Fibroblast of lung (primary cell): Measurements from ENCODE around the gene KCNQ1OT1. TPM values are rescaled to one million over a fixed set of nuclear protein-coding genes. Genes with fewer than 3 reads are reported as not detected.

ENCODE experiments used
- DNase-seq, 2 donors: peaks; one replicate each; pipeline versions ENCODE4 v3.0.0 to v3.0.0-alpha.2; 2010; ENCODE audit warnings: low read depth in 2 of 2
- H2AFZ ChIP-seq: 2 replicates; pipeline ENCODE4 v1.5.1; 2012; ENCODE audit warnings: low read length, control low read depth, inconsistent platforms
- H3K27ac ChIP-seq: 2 replicates; pipeline ENCODE4 v1.5.1; 2011; ENCODE audit warnings: low read length, control low read depth; ENCODE audit not compliant: insufficient read depth
- H3K27me3 ChIP-seq: 2 replicates; pipeline ENCODE4 v1.5.1; 2011; ENCODE audit warnings: mild to moderate bottlenecking, low read length; ENCODE audit not compliant: control insufficient read depth, insufficient read depth
- H3K36me3 ChIP-seq: 2 replicates; pipeline ENCODE4 v1.5.1; 2011; ENCODE audit warnings: low read length; ENCODE audit not compliant: control insufficient read depth, insufficient read depth
- H3K4me1 ChIP-seq: 2 replicates; pipeline ENCODE4 v1.5.1; 2011; ENCODE audit warnings: low read length; ENCODE audit not compliant: control insufficient read depth, insufficient read depth; ENCODE audit errors: extremely low read depth
- H3K4me2 ChIP-seq: 2 replicates; pipeline ENCODE4 v1.5.1; 2011; ENCODE audit warnings: low read length, control low read depth; ENCODE audit not compliant: insufficient read depth; ENCODE audit errors: extremely low read depth
- H3K4me3 ChIP-seq, 4 experiments: fragments of 200-600 bp in 1 of 4; sonication (generic) in 1 of 4; replicated peaks in 1 of 4; 2 replicates each; pipeline ENCODE4 v1.5.1; 2011 to 2016; ENCODE audit warnings: low read length in 4 of 4, low read depth in 3 of 4, mild to moderate bottlenecking in 3 of 4, control low read depth in 2 of 4, inconsistent platforms in 1 of 4, mixed read lengths in 1 of 4; ENCODE audit not compliant: insufficient read depth in 1 of 4; ENCODE audit errors: control extremely low read depth in 1 of 4
- H3K79me2 ChIP-seq: 2 replicates; pipeline ENCODE4 v1.5.1; 2012; ENCODE audit warnings: mild to moderate bottlenecking, low read length, inconsistent platforms; ENCODE audit not compliant: control insufficient read depth, insufficient read depth
- H3K9ac ChIP-seq: 2 replicates; pipeline ENCODE4 v1.5.1; 2011; ENCODE audit warnings: mild to moderate bottlenecking, low read length, control low read depth; ENCODE audit not compliant: insufficient read depth
- H3K9me3 ChIP-seq: 2 replicates; pipeline ENCODE4 v1.5.1; 2012; ENCODE audit warnings: low read depth, low read length; ENCODE audit not compliant: control insufficient read depth, insufficient read depth
- H4K20me1 ChIP-seq: 2 replicates; pipeline ENCODE4 v1.5.1; 2011; ENCODE audit warnings: low read length; ENCODE audit not compliant: control insufficient read depth, insufficient read depth; ENCODE audit errors: extremely low read depth
- CTCF ChIP-seq, 2 donors: IDR thresholded peaks in 1 of 2; conservative IDR thresholded peaks in 1 of 2; 1 replicate in 1 of 2; 2 replicates in 1 of 2; pipeline ENCODE4 v1.5.1; 2011 to 2012; ENCODE audit warnings: low read length in 2 of 2, control low read depth in 1 of 2, inconsistent platforms in 1 of 2, low read depth in 1 of 2, mild to moderate bottlenecking in 1 of 2
- EZH2 ChIP-seq: IDR thresholded peaks from 2 replicates; pipeline ENCODE4 v1.5.1; 2012; ENCODE audit warnings: low read length, control low read depth, mild to moderate bottlenecking; ENCODE audit errors: missing control alignments
- polyA plus RNA-seq, 2 donors: library from polyadenylated mRNA; depleted of rRNA in 1 of 2; stranded (reverse) in 1 of 2; unstranded in 1 of 2; fragments of >200 nt; gene quantifications; 2 replicates each; pipeline ENCODE4 v1.2.1, GENCODE V29; 2011 to 2012; ENCODE audit warnings: missing spikeins in 1 of 2
- total RNA-seq: library from RNA; depleted of rRNA; stranded (reverse); fragments of >200 nt; gene quantifications from 2 replicates; pipeline ENCODE4 v1.2.1, GENCODE V29; 2014

KCNQ1OT1 gene
- total and polyA plus RNA-seq, 2 donors (not counting 1 experiment from before 2014, with no cell fraction given) = 0.11 to 1.8 TPM

GRCh38 chr11:2673250-2673610 lies 26.6 kb downstream of the KCNQ1OT1 start:
- no peaks in the 10 kb centered on the region for H3K9me3 ChIP-seq
- H2AFZ ChIP-seq = no peak overlapping the region
- no peak overlapping the region for H3K27ac ChIP-seq
- H3K27me3 ChIP-seq = no peaks in the 10 kb centered on the region
- no peak overlapping the region for H3K4me3 ChIP-seq
- no peaks in the 10 kb centered on the region for H4K20me1 ChIP-seq
- no peak overlapping the region for H3K9ac ChIP-seq
- H3K4me2 ChIP-seq = no peak overlapping the region
- H3K79me2 ChIP-seq = no peaks in the 10 kb centered on the region
- no peaks in the 10 kb centered on the region for H3K4me1 ChIP-seq
- no peaks in the 10 kb centered on the region for H3K36me3 ChIP-seq
- no peak for DNase-seq
- no peak for TF ChIP-seq EZH2
- TF ChIP-seq CTCF (conservative IDR thresholded peaks at IDR 0.05 in 1 of 2, IDR thresholded peaks at IDR 0.05 in 1 of 2; ENCODE audit: low read depth in 1 of 2, low read length in 2 of 2) = no peak

DNA sequence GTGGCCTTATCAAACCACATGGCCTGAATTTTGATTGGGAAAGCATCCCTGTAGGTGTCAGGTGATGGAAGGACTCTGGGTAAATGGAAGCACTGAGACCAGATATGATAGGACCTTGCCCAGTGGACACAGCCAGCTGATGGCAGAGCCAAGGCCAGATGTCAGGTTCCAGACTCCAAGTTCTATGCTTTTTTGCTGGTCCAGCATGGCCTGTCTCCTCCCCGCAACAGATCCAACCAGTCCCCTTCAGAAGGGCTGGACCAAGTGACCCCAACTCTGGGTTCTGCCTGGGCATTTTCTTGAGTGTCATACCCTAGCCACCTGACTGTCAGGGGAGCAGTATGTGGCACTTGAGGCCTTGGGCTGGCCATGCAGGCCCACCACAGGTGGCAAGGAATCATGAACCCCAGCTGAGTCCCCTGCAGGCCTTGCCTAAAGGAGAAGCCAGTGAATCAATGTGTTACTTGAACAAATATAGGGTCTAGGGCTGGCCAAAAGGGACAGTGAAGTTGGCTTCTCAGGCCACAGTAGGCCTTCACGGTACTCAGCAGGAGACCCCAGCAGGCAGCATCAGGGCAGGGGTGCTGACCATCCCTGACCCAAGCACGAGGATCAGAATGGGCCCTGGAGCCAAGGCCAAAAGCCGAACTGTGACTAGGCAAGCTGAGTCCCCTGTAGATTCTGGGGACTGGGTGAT lies 27.1 kb downstream of the KCNQ1OT1 start:
- TF ChIP-seq CTCF (conservative IDR thresholded peaks at IDR 0.05 in 1 of 2, IDR thresholded peaks at IDR 0.05 in 1 of 2; ENCODE audit: low read depth in 1 of 2, low read length in 2 of 2) (no peak), EZH2 (no peak)

DNA sequence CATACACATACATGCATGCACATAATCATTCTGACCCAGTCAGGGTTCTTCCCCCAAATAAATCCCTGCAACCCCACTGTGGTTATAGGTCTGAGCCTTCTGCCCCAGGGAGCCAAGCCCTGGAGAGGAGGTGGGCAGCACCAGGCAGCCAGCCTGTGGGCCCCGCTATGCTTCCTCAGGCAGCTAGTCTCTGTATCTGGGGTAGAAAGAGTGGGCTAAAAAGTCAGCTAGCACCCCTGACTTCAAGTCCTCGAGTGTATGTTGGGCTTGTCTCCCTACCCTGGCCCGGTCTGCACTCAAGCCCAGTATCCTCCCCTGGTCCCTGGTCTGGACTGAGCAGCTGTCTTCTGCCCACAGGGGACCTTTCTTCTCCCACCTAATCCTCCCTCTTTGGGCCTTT lies 28.0 kb downstream of the KCNQ1OT1 start:
- no peak overlapping the region for H3K27ac ChIP-seq
- no peak overlapping the region for H2AFZ ChIP-seq
- no peak overlapping the region for H3K4me3 ChIP-seq
- TF ChIP-seq EZH2 (no peak), CTCF (conservative IDR thresholded peaks at IDR 0.05 in 1 of 2, IDR thresholded peaks at IDR 0.05 in 1 of 2; ENCODE audit: low read depth in 1 of 2, low read length in 2 of 2) (no peak)
- no peaks in the 10 kb centered on the region for H3K4me1 ChIP-seq
- H3K36me3 ChIP-seq = no peaks in the 10 kb centered on the region
- H4K20me1 ChIP-seq = no peaks in the 10 kb centered on the region
- no peak overlapping the region for H3K4me2 ChIP-seq
- H3K9ac ChIP-seq = no peak overlapping the region
- no peaks in the 10 kb centered on the region for H3K79me2 ChIP-seq
- no peak for DNase-seq
- H3K27me3 ChIP-seq = no peaks in the 10 kb centered on the region
- H3K9me3 ChIP-seq = no peaks in the 10 kb centered on the region

More for the DNA sequence above, 27.1 kb downstream of the KCNQ1OT1 start:
- Histone ChIP-seq H2AFZ (no peak overlapping the region), H3K36me3 (no peaks in the 10 kb centered on the region), H3K9ac (no peak overlapping the region), H3K4me3 (no peak overlapping the region), H3K4me2 (no peak overlapping the region), H3K4me1 (no peaks in the 10 kb centered on the region), H3K27ac (no peak overlapping the region), H4K20me1 (no peaks in the 10 kb centered on the region), H3K9me3 (no peaks in the 10 kb centered on the region), H3K79me2 (no peaks in the 10 kb centered on the region), H3K27me3 (no peaks in the 10 kb centered on the region)
- no peak for DNase-seq
